GM12891 (cell line): ENCODE measurements around the gene RAX.

Experiments used
- DNase-seq: peaks from one replicate; pipeline ENCODE4 v3.0.0; 2011; ENCODE audit warnings: low spot score; ENCODE audit not compliant: insufficient read length
- FAIRE-seq: peaks from 2 replicates; lab custom pipeline; 2011; peaks lifted over from hg19 to GRCh38; lab: Jason Lieb, UNC
- PAX5 ChIP-seq: IDR thresholded peaks from 2 replicates; pipeline ENCODE4 v1.6.1; 2011; ENCODE audit warnings: low read length, moderate library complexity, mild to moderate bottlenecking; ENCODE audit not compliant: insufficient read depth, severe bottlenecking
- POLR2A ChIP-seq: IDR thresholded peaks from 2 replicates; pipeline ENCODE4 v1.6.1; 2011; ENCODE audit warnings: low read depth, low read length, control low read depth
- POLR2AphosphoS5 ChIP-seq: IDR thresholded peaks from 2 replicates; pipeline ENCODE4 v1.6.1; 2011; ENCODE audit warnings: low read depth, low read length, control low read depth
- POU2F2 ChIP-seq: IDR thresholded peaks from 2 replicates; pipeline ENCODE4 v1.6.1; 2011; ENCODE audit warnings: low read depth, mild to moderate bottlenecking, control low read depth, low read length, moderate library complexity
- SPI1 ChIP-seq: IDR thresholded peaks from 2 replicates; pipeline ENCODE4 v1.6.1; 2011; ENCODE audit warnings: low read depth, low read length, control low read depth
- TAF1 ChIP-seq: IDR thresholded peaks from 2 replicates; pipeline ENCODE4 v1.6.1; 2011; ENCODE audit warnings: low read depth, low read length, control low read depth

Gene RAX

DNA sequence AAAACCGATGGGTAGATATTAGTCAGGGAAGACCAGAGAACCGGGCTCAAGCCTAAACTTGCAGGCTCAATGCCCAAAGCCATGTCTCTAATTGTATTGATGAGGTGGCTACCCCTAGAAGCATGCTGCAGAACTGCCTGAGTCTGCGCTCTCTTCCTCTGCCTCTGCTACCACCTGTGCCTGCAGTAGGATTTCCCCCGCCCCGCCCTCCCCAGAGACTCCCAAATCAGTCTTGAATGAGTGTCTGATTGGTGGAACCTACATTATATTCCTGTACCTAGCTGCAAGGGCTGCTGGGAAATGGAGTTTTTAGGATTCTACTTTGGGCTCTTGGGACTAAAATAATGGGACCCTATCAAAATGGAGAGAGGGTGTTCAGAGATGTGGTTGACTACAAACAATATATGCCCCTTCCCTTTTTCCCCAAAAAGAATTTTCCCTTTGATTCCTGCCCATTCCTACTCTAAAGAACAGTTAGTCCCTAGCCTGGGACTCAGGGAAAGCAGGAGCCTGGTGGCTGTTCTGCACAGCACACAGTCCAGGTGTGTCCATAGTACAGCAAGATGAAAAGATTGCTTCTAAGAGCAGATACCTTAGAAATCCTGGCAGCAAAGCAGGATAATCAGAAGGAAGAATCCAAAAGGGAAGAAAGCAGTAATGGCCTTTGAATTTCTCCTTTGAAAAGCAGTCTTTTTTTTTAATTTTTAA, 40.8 kb downstream of the RAX start:
- FAIRE-seq = no peak
- TF ChIP-seq TAF1 = no peak
- TF ChIP-seq POLR2A = no peak
- TF ChIP-seq PAX5 = no peak
- no peak for TF ChIP-seq POU2F2
- TF ChIP-seq SPI1 = no peak
- TF ChIP-seq POLR2AphosphoS5 = no peak
- no peak for DNase-seq

DNA sequence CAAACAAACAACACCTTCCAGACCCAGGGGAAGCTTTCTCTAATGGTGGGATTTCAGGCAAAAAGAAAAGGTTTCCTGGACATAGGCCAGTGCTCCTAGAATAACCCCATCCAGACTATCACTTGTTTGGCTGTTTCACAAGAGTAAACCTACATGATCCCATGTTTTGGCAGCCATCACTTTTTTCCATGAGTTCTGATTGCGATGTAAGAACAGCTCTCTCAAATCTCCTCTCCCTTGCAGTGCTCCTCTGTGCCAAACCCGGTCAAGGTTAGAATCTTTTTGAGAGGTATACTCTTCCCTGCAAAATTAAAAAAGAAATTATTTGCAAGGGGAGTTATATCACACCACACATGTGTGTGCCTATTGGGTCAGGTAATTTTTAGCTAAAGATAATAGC, 41.4 kb downstream of the RAX start:
- TF ChIP-seq SPI1 (no peak), POLR2A (no peak), POU2F2 (no peak), PAX5 (no peak), TAF1 (no peak), POLR2AphosphoS5 (no peak)
- DNase-seq (no peak), FAIRE-seq (no peak)

DNA sequence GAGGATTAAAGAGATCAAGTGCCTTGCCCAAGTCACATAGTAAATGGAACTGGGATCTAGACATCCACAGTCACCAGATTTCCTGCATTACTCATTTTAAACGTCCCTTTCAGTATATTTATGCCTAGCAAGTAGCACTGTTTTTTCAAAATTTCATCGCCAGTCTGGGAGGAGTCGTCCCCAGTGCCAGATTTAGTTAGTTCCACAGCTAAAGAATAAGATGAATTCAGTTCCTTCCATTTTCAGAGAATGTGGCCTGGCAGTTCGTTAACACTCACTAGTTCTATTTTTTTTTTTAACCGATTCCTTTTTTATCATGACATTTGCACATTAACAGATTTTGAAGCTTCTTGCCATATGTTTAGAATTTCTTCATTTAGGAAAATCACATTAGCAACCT, 42.1 kb downstream of the RAX start:
- DNase-seq = no peak
- TF ChIP-seq PAX5 (no peak), TAF1 (no peak), POLR2AphosphoS5 (no peak), POLR2A (no peak), POU2F2 (no peak), SPI1 (no peak)
- FAIRE-seq = no peak

DNA sequence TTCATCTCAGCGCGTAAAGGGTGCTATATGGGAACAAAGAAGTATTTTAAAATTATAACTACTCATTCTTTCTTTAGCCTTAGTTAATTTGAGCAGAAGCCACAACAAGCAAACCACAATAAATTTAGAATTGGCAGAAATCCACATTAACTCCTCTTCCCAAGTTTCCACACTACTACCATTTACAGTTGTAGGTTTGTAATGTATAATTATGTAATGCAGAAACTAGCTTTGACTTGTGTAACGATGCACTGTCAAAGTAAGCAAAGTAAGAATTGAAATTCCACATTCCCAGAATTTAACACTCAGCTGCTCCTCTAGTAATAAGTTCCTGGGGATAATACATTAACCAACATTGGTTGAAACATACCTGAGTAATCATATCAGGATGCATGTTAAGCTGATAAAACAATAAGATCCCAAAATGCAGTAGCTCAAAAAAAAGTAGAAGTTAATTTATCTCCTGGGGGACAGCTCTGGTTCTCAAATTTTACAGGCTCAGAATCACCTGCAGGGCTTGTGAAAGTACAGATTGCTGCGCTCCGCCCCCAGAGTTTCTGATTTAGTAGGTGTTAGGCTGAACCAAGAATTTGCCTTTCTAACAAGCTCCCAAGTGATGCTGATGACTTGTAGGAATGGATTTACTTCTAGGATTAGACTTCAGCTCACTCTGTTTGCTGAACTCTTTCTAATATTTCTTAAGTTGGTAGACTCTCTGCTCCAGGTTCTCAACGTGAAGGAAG, 43.4 kb downstream of the RAX start:
- FAIRE-seq = no peak
- no peak for TF ChIP-seq PAX5
- TF ChIP-seq TAF1 = no peak
- no peak for TF ChIP-seq POU2F2
- no peak for TF ChIP-seq POLR2AphosphoS5
- no peak for TF ChIP-seq SPI1
- DNase-seq = no peak

DNA sequence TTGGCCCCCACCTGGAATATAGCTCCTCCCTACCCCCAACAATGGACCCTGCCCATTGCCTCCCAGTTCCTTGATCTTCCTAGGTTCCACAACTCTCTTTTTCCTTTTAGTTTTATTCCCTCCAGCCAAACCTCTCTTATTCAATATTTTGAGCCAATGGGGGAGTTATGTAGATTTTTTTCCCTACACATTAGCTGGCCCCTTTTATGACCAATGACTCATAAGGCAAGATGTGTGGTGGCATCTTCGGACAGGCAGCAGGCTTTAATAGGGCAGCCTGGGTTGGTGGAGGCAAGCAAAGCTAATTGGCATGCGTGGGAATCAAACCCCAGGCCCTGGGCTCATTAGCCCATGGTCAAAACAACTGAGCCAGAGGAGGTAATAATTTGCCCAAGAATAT, 44.1 kb downstream of the RAX start:
- FAIRE-seq (no peak), DNase-seq (no peak)
- TF ChIP-seq SPI1 = no peak
- no peak for TF ChIP-seq POU2F2
- TF ChIP-seq PAX5 = no peak

DNA sequence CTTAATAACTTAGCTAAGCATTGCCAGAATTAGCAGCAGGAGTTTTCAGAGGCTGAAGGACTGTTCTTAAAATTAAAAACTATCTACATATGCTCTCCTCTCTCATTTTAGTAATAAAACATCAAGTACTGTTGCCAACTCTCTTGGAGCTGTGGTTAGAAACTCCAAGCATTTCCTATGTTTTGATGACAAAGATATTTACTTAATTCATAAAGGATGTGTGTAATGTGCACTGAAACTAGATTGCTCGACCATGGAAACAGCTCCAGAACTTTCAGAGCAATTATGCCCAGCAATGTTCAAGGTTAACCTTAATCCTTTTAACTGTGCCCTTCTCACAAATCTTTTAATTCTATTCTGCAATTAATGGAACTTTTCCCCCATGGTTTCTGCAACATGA, 44.9 kb downstream of the RAX start:
- FAIRE-seq (no peak), DNase-seq (no peak)

DNA sequence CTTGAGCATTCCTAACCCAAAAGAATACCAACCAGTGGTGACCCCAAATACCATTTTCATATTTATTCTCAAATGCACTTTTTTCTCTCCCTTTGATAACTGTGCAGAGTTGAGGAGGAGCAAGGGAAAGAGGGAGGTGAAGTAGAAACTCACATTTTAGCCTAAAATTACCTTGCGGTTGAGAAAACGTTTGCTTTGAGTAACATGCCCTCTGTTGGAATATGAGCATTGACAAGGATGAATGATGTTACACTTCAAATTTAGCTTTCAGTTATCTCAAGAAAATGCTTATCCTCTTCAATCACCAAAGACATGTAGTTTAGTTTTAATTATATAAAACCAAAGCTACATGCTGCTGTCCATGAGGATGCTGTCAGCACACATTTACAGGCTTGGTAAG, 50.9 kb downstream of the RAX start:
- DNase-seq (no peak), FAIRE-seq (no peak)
- no peak for TF ChIP-seq PAX5
- no peak for TF ChIP-seq POLR2A
- TF ChIP-seq POLR2AphosphoS5 = no peak
- TF ChIP-seq TAF1 = no peak
- TF ChIP-seq SPI1 = no peak
- no peak for TF ChIP-seq POU2F2

More for the DNA sequence above, 44.9 kb downstream of the RAX start:
- TF ChIP-seq POU2F2 (no peak), SPI1 (no peak), TAF1 (no peak), POLR2AphosphoS5 (no peak), PAX5 (no peak), POLR2A (no peak)

DNA sequence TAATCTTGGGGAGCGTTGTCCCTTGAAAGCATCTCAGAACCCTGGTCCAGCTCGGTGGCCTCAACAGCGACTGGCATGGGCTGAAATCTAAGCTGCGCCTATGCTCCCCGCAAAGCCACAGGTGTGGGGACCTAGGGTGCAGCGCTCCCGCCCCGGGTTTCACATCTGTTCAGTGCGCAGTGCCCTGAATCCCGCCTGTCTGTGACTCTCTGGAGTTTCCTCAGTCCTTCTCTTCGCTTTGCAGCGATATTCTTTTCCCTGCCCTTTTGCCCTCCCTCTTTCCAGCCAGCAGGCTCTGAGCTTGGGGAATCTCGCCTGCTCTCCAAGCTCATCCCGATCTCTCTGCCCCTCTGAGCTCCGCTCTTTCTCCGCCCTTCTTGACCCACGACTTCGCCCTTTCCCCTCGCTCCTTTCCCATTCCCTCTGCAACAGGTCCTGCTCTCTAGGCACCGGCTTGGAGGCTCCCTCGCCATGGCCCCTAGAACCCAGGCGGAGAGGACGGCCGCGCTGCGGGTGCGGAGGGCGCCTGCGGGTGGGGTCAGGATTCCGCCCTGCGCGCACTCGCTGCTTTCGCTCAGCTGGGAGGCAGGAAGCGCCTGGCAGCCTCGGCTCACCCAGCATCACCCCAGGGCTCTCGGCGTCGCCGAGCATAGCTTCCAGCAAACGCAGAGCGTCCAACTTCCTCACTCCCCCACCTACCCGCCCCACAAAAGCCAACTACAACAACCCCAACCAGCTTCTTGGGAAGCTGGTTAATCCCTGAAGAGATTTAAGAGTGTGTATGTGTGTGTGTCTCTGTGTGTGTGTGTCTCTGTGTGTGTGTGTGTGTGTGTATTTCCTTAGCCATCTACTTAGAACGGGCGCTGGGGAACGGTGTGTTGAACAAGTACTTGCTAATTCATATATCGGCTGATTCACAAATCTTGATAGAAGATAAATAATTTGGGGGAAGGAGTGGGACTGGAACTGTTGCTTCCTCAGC, 52.2 kb downstream of the RAX start:
- DNase-seq (no peak), FAIRE-seq (no peak)
- TF ChIP-seq TAF1 (no peak), POU2F2 (no peak), PAX5 (no peak), SPI1 (no peak), POLR2A (no peak), POLR2AphosphoS5 (no peak)

DNA sequence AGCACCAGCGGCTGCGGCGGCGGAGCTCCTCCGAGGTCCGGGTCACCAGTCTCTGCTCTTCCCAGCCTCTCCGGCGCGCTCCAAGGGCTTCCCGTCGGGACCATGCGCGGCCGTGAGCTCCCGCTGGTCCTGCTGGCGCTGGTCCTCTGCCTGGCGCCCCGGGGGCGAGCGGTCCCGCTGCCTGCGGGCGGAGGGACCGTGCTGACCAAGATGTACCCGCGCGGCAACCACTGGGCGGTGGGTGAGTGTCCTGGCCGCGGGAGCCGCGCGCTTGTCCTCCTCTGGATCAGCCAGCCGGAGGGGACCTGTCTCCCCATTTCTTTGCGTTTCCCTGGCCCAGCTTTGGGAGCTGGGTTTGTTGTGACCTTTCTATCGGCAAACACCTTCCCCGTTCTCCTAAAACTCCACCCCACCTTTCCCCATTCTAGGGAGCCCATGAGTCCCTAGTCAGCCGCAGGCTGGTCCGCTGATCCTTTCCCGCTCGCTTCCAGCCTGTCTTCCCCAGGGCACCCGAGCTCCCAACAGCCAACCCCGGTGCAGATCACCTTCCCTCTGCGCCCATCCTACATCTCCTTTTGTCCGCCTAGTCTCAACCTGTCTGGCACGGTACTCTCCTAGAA, 53.0 kb downstream of the RAX start:
- DNase-seq (peak; percentile 17), FAIRE-seq (no peak)
- TF ChIP-seq TAF1 (no peak), SPI1 (no peak), POLR2A (no peak), POU2F2 (no peak), POLR2AphosphoS5 (no peak), PAX5 (no peak)
